Renal cortex interstitium (tissue), 11 donors: ENCODE measurements around the gene VPS8. TPM values are rescaled to one million over a fixed set of nuclear protein-coding genes. Genes with fewer than 3 reads are reported as not detected.
"Not testable (repeated sequence)": the region's sequence is repeated elsewhere in the genome, so short reads cannot be mapped to it uniquely, and the experiment has no call there.

ENCODE experiments used
- DNase-seq, 11 donors: peaks; one replicate each; pipeline ENCODE4 v3.0.0-alpha.2; 2013; ENCODE audit warnings: low read depth in 9 of 11, low spot score in 4 of 11; ENCODE audit errors: extremely low read depth in 1 of 11
- polyA plus RNA-seq, 3 donors: library from polyadenylated mRNA; unstranded; fragments of 120-200 nt; gene quantifications; one replicate each; pipeline ENCODE4 v1.2.1, GENCODE V29; 2013; ENCODE audit not compliant: insufficient read length in 3 of 3

The VPS8 gene
- polyA plus RNA-seq, 3 donors = 37.2 to 48.4 (median 48.0) TPM

- not testable (repeated sequence) for DNase-seq
These were observed 206.0 kb downstream of the VPS8 start for GRCh38 chr3:185017996-185018395.

- no peak for DNase-seq
These were observed 209.3 kb downstream of the VPS8 start for GRCh38 chr3:185021256-185021655.

GRCh38 chr3:185024406-185024805, 212.4 kb downstream of the VPS8 start:
- no peak for DNase-seq

- no peak for DNase-seq
These were observed 213.0 kb downstream of the VPS8 start for GRCh38 chr3:185024966-185025365.

GRCh38 chr3:185028121-185028520, 216.2 kb downstream of the VPS8 start:
- DNase-seq = no peak

- DNase-seq = no peak
These were observed 217.1 kb downstream of the VPS8 start for GRCh38 chr3:185029086-185029485.

GRCh38 chr3:185030399-185030798, 218.4 kb downstream of the VPS8 start:
- DNase-seq = no peak

GRCh38 chr3:185030951-185031350, 219.0 kb downstream of the VPS8 start:
- no peak for DNase-seq

- no peak for DNase-seq
These were observed 225.8 kb downstream of the VPS8 start for GRCh38 chr3:185037801-185038200.

- DNase-seq = no peak
These were observed 228.5 kb downstream of the VPS8 start for GRCh38 chr3:185040425-185040824.

GRCh38 chr3:185041540-185041939, 229.6 kb downstream of the VPS8 start:
- no peak for DNase-seq

GRCh38 chr3:185042312-185043050, 230.5 kb downstream of the VPS8 start:
- peak in 1 of 11 donors; percentile 20 for DNase-seq

GRCh38 chr3:185046164-185046515, 234.2 kb downstream of the VPS8 start:
- no peak for DNase-seq

- DNase-seq = no peak
These were observed 234.6 kb downstream of the VPS8 start for GRCh38 chr3:185046603-185047002.

- no peak for DNase-seq
These were observed 237.7 kb downstream of the VPS8 start for GRCh38 chr3:185049710-185050109.

- no peak for DNase-seq
These were observed 239.8 kb downstream of the VPS8 start for GRCh38 chr3:185051801-185052200.

- DNase-seq = no peak
These were observed 240.7 kb downstream of the VPS8 start for GRCh38 chr3:185052631-185053030.

GRCh38 chr3:185056908-185057307, 244.9 kb downstream of the VPS8 start:
- no peak for DNase-seq

- DNase-seq = no peak
These were observed 245.9 kb downstream of the VPS8 start for GRCh38 chr3:185057829-185058228.

GRCh38 chr3:185058796-185059195, 246.8 kb downstream of the VPS8 start:
- DNase-seq = no peak

- no peak for DNase-seq
These were observed 247.8 kb downstream of the VPS8 start for GRCh38 chr3:185059766-185060165.
